ENCODE data around the gene EMC6.

Gene EMC6

GRCh38 chr17:3655766-3656165 is 12.8 kb upstream of the EMC6 start:
- H3K27me3 ChIP-seq (ENCODE audit: control insufficient read depth in 5 of 5, insufficient read depth in 4 of 5, low read length in 5 of 5): no peaks in the 10 kb centered on the region
- H3K9ac ChIP-seq (ENCODE audit: low read length in 5 of 5): no peak overlapping the region
- peaks cover 0 to 44% (median 9%) of the 10 kb centered on the region in 5 donors for H3K36me3 ChIP-seq (ENCODE audit: control insufficient read depth in 5 of 5, insufficient read depth in 5 of 5, low read length in 5 of 5)
- no peak overlapping the region for H3K4me3 ChIP-seq (ENCODE audit: low read depth in 1 of 5, low read length in 5 of 5)
- peaks cover 0 to 26% (median 24%) of the 10 kb centered on the region in 5 donors for H3K4me1 ChIP-seq (ENCODE audit: control insufficient read depth in 5 of 5, insufficient read depth in 5 of 5, low read length in 5 of 5)
- H3K27ac ChIP-seq (ENCODE audit: low read depth, low read length): no peak overlapping the region
- no peaks in the 10 kb centered on the region for H3K9me3 ChIP-seq (ENCODE audit: control insufficient read depth in 5 of 5, low read length in 5 of 5)

- Histone ChIP-seq H3K27ac (ENCODE audit: low read depth, low read length) (no peak overlapping the region), H3K4me3 (ENCODE audit: low read depth in 1 of 5, low read length in 5 of 5) (no peak overlapping the region), H3K9me3 (ENCODE audit: control insufficient read depth in 5 of 5, low read length in 5 of 5) (no peaks in the 10 kb centered on the region), H3K27me3 (ENCODE audit: control insufficient read depth in 5 of 5, insufficient read depth in 4 of 5, low read length in 5 of 5) (no peaks in the 10 kb centered on the region), H3K9ac (ENCODE audit: low read length in 5 of 5) (no peak overlapping the region), H3K36me3 (ENCODE audit: control insufficient read depth in 5 of 5, insufficient read depth in 5 of 5, low read length in 5 of 5) (peaks cover 0 to 46% (median 13%) of the 10 kb centered on the region in 5 donors), H3K4me1 (ENCODE audit: control insufficient read depth in 5 of 5, insufficient read depth in 5 of 5, low read length in 5 of 5) (peaks cover 0 to 28% (median 26%) of the 10 kb centered on the region in 5 donors)
Measured at GRCh38 chr17:3656353-3656752, 12.3 kb upstream of the EMC6 start.

GRCh38 chr17:3656755-3657587 is 11.6 kb upstream of the EMC6 start:
- H3K27ac ChIP-seq (ENCODE audit: low read depth, low read length): no peak overlapping the region
- peaks cover 0 to 28% (median 26%) of the 10 kb centered on the region in 5 donors for H3K4me1 ChIP-seq (ENCODE audit: control insufficient read depth in 5 of 5, insufficient read depth in 5 of 5, low read length in 5 of 5)
- H3K27me3 ChIP-seq (ENCODE audit: control insufficient read depth in 5 of 5, insufficient read depth in 4 of 5, low read length in 5 of 5): no peaks in the 10 kb centered on the region
- H3K9me3 ChIP-seq (ENCODE audit: control insufficient read depth in 5 of 5, low read length in 5 of 5): no peaks in the 10 kb centered on the region
- H3K9ac ChIP-seq (ENCODE audit: low read length in 5 of 5): no peak overlapping the region
- peaks cover 0 to 50% (median 16%) of the 10 kb centered on the region in 5 donors for H3K36me3 ChIP-seq (ENCODE audit: control insufficient read depth in 5 of 5, insufficient read depth in 5 of 5, low read length in 5 of 5)
- no peak overlapping the region for H3K4me3 ChIP-seq (ENCODE audit: low read depth in 1 of 5, low read length in 5 of 5)

- Histone ChIP-seq H3K4me1 (ENCODE audit: control insufficient read depth in 5 of 5, insufficient read depth in 5 of 5, low read length in 5 of 5) (peaks cover 0 to 28% (median 26%) of the 10 kb centered on the region in 5 donors), H3K27ac (ENCODE audit: low read depth, low read length) (no peak overlapping the region), H3K36me3 (ENCODE audit: control insufficient read depth in 5 of 5, insufficient read depth in 5 of 5, low read length in 5 of 5) (peaks cover 0 to 55% (median 16%) of the 10 kb centered on the region in 5 donors), H3K27me3 (ENCODE audit: control insufficient read depth in 5 of 5, insufficient read depth in 4 of 5, low read length in 5 of 5) (no peaks in the 10 kb centered on the region), H3K4me3 (ENCODE audit: low read depth in 1 of 5, low read length in 5 of 5) (no peak overlapping the region), H3K9ac (ENCODE audit: low read length in 5 of 5) (no peak overlapping the region), H3K9me3 (ENCODE audit: control insufficient read depth in 5 of 5, low read length in 5 of 5) (no peaks in the 10 kb centered on the region)
Measured at GRCh38 chr17:3657588-3657869, 11.1 kb upstream of the EMC6 start.

GRCh38 chr17:3657874-3658783 is 10.5 kb upstream of the EMC6 start:
- Histone ChIP-seq H3K36me3 (ENCODE audit: control insufficient read depth in 5 of 5, insufficient read depth in 5 of 5, low read length in 5 of 5) (peaks cover 0 to 56% (median 17%) of the 10 kb centered on the region in 5 donors), H3K9me3 (ENCODE audit: control insufficient read depth in 5 of 5, low read length in 5 of 5) (no peaks in the 10 kb centered on the region), H3K4me3 (ENCODE audit: low read depth in 1 of 5, low read length in 5 of 5) (no peak overlapping the region), H3K9ac (ENCODE audit: low read length in 5 of 5) (peak overlapping the region in 1 of 5 donors; percentile 9), H3K27ac (ENCODE audit: low read depth, low read length) (no peak overlapping the region), H3K27me3 (ENCODE audit: control insufficient read depth in 5 of 5, insufficient read depth in 4 of 5, low read length in 5 of 5) (no peaks in the 10 kb centered on the region), H3K4me1 (ENCODE audit: control insufficient read depth in 5 of 5, insufficient read depth in 5 of 5, low read length in 5 of 5) (peaks cover 0 to 28% (median 26%) of the 10 kb centered on the region in 5 donors)

GRCh38 chr17:3658784-3659449 is 9.7 kb upstream of the EMC6 start:
- H3K9ac ChIP-seq (ENCODE audit: low read length in 5 of 5): peak overlapping the region in 1 of 5 donors; percentile 41
- H3K4me1 ChIP-seq (ENCODE audit: control insufficient read depth in 5 of 5, insufficient read depth in 5 of 5, low read length in 5 of 5): peaks cover 0 to 28% (median 26%) of the 10 kb centered on the region in 5 donors
- no peaks in the 10 kb centered on the region for H3K27me3 ChIP-seq (ENCODE audit: control insufficient read depth in 5 of 5, insufficient read depth in 4 of 5, low read length in 5 of 5)
- peak overlapping the region; percentile 62 for H3K27ac ChIP-seq (ENCODE audit: low read depth, low read length)
- H3K9me3 ChIP-seq (ENCODE audit: control insufficient read depth in 5 of 5, low read length in 5 of 5): no peaks in the 10 kb centered on the region
- H3K4me3 ChIP-seq (ENCODE audit: low read depth in 1 of 5, low read length in 5 of 5): no peak overlapping the region
- H3K36me3 ChIP-seq (ENCODE audit: control insufficient read depth in 5 of 5, insufficient read depth in 5 of 5, low read length in 5 of 5): peaks cover 0 to 64% (median 25%) of the 10 kb centered on the region in 5 donors

GRCh38 chr17:3659541-3660111 is 9.0 kb upstream of the EMC6 start:
- peaks cover 0 to 71% (median 32%) of the 10 kb centered on the region in 5 donors for H3K36me3 ChIP-seq (ENCODE audit: control insufficient read depth in 5 of 5, insufficient read depth in 5 of 5, low read length in 5 of 5)

GRCh38 chr17:3660311-3660891 is 8.2 kb upstream of the EMC6 start:
- peaks cover 0 to 28% (median 26%) of the 10 kb centered on the region in 5 donors for H3K4me1 ChIP-seq (ENCODE audit: control insufficient read depth in 5 of 5, insufficient read depth in 5 of 5, low read length in 5 of 5)
- peak overlapping the region in 1 of 5 donors; percentile 49 for H3K9ac ChIP-seq (ENCODE audit: low read length in 5 of 5)
- H3K36me3 ChIP-seq (ENCODE audit: control insufficient read depth in 5 of 5, insufficient read depth in 5 of 5, low read length in 5 of 5): peaks cover 0 to 71% (median 35%) of the 10 kb centered on the region in 5 donors
- no peaks in the 10 kb centered on the region for H3K9me3 ChIP-seq (ENCODE audit: control insufficient read depth in 5 of 5, low read length in 5 of 5)
- H3K4me3 ChIP-seq (ENCODE audit: low read depth in 1 of 5, low read length in 5 of 5): no peak overlapping the region
- H3K27me3 ChIP-seq (ENCODE audit: control insufficient read depth in 5 of 5, insufficient read depth in 4 of 5, low read length in 5 of 5): no peaks in the 10 kb centered on the region
- H3K27ac ChIP-seq (ENCODE audit: low read depth, low read length): peak overlapping the region; percentile 62

More at GRCh38 chr17:3659541-3660111, 9.0 kb upstream of the EMC6 start:
- H3K9ac ChIP-seq (ENCODE audit: low read length in 5 of 5): peak overlapping the region in 2 of 5 donors; percentile 41 to 49
- no peak overlapping the region for H3K4me3 ChIP-seq (ENCODE audit: low read depth in 1 of 5, low read length in 5 of 5)
- H3K4me1 ChIP-seq (ENCODE audit: control insufficient read depth in 5 of 5, insufficient read depth in 5 of 5, low read length in 5 of 5): peaks cover 0 to 28% (median 26%) of the 10 kb centered on the region in 5 donors
- H3K27me3 ChIP-seq (ENCODE audit: control insufficient read depth in 5 of 5, insufficient read depth in 4 of 5, low read length in 5 of 5): no peaks in the 10 kb centered on the region
- H3K27ac ChIP-seq (ENCODE audit: low read depth, low read length): peak overlapping the region; percentile 62
- H3K9me3 ChIP-seq (ENCODE audit: control insufficient read depth in 5 of 5, low read length in 5 of 5): no peaks in the 10 kb centered on the region

Measured in subcutaneous abdominal adipose tissue (tissue), 5 donors.